Right cardiac atrium (tissue), 5 donors: ENCODE data around the gene FAT1. TPM values are rescaled to one million over a fixed set of nuclear protein-coding genes. Genes with fewer than 3 reads are reported as not detected.
"Not testable (repeated sequence)": the region's sequence is repeated elsewhere in the genome, so short reads cannot be mapped to it uniquely, and the experiment has no call there.

Experiments used
- ATAC-seq, 2 donors: fragments of 200-7000 bp; cut with Tn5 transposase; one replicate each; pipeline versions ENCODE4 v1.8.0 to v1.9.1; 2020; ENCODE audit warnings: moderate library complexity in 2 of 2, mild to moderate bottlenecking in 1 of 2
- DNase-seq, 3 donors: peaks; one replicate each; pipeline ENCODE4 v3.0.0-alpha.2; 2020
- H3K27ac ChIP-seq: one replicate; pipeline ENCODE4 v1.5.1; 2013; ENCODE audit warnings: mild to moderate bottlenecking, low read length, control low read depth, moderate library complexity
- H3K27me3 ChIP-seq: one replicate; pipeline ENCODE4 v1.6.1; 2013; ENCODE audit not compliant: control insufficient read depth, insufficient read depth
- H3K4me1 ChIP-seq: one replicate; pipeline ENCODE4 v1.6.1; 2013; ENCODE audit warnings: low read length; ENCODE audit not compliant: control insufficient read depth, insufficient read depth
- H3K4me3 ChIP-seq: one replicate; pipeline ENCODE4 v1.5.1; 2013; ENCODE audit warnings: low read length, control low read depth
- H3K9me3 ChIP-seq: one replicate; pipeline ENCODE4 v1.6.1; 2013; ENCODE audit warnings: low read length; ENCODE audit not compliant: control insufficient read depth
- WGBS: extraction: QIAGEN DNeasy Blood & Tissue Kit; methylation state at CpG from one replicate; pipeline ENCODE4 v1.1.7; 2013; 5-methylcytosine and 5-hydroxymethylcytosine counted together
- intact Hi-C, 4 donors: fragments of 100-400 bp; cut with DNase I; formaldehyde crosslinking; loops; one replicate each; pipeline versions ENCODE4 v1.11.0 to v1.14.0; 2022 to 2023
- polyA plus RNA-seq: library from polyadenylated mRNA; stranded (reverse); fragments of 200-250 nt; gene quantifications from one replicate; pipeline ENCODE4 v1.2.3, GENCODE V29; 2013
- total RNA-seq, 4 donors: library from RNA; stranded (reverse); fragmentation: NEBNext Ultra II Directional; extraction: Animal tissue kit (Norgen Biotek cat#: 25700); gene quantifications; one replicate each; pipeline ENCODE4 v1.2.1, GENCODE V29; 2021
- donor health status: healthy with polysubstance abuse.
- donor health status: DM: no; HTN: yes; CAD: no.
- donor health status: DM: no; HTN: no; CAD: no.
- donor health status: DM: no; HTN: yes; CAD: no; lungs with severe emphysema.
- donor health status: DM: yes; HTN: yes; CAD: no.

The FAT1 gene
- total and polyA plus RNA-seq, 5 donors, result 29.7 to 95.2 (median 77.1) TPM

- intact Hi-C loops, result loop anchor here in 1 of 4 donors (10.0 kb wide), 1 partner anchor 55 kb away; the partner anchor contains the start of gene FAT1
- 13% methylated on average over 5 of the region's 5 CpGs for WGBS
- Histone ChIP-seq H3K27me3 (no peaks in the 10 kb centered on the region), H3K27ac (no peak overlapping the region), H3K9me3 (no peaks in the 10 kb centered on the region), H3K4me1 (peaks cover 2% of the 10 kb centered on the region), H3K4me3 (peak overlapping the region; percentile 14)
- ATAC-seq (peak; percentile 43 to 49), DNase-seq (no peak)
These were observed 53.9 kb downstream of the FAT1 start for GRCh38 chr4:186669735-186670134.

GRCh38 chr4:186669159-186669731 lies 54.4 kb downstream of the FAT1 start:
- no peak for DNase-seq
- 40% methylated on average over 21 of the region's 21 CpGs for WGBS
- Histone ChIP-seq H3K27me3 (no peaks in the 10 kb centered on the region), H3K4me1 (peaks cover 2% of the 10 kb centered on the region), H3K4me3 (peak overlapping the region; percentile 14), H3K27ac (peak overlapping the region; percentile 0), H3K9me3 (no peaks in the 10 kb centered on the region)
- intact Hi-C loops, result loop anchor here in 1 of 4 donors (10.0 kb wide), 1 partner anchor 56 kb away; the partner anchor contains the start of gene FAT1
- ATAC-seq, result peak; percentile 41 to 71

GRCh38 chr4:186666750-186667149 lies 56.9 kb downstream of the FAT1 start:
- no peak overlapping the region for H3K4me3 ChIP-seq
- no peak for DNase-seq
- no peak for ATAC-seq
- H3K27me3 ChIP-seq, result no peaks in the 10 kb centered on the region
- no peaks in the 10 kb centered on the region for H3K9me3 ChIP-seq
- no peak overlapping the region for H3K27ac ChIP-seq
- WGBS, result 59% methylated on average over 3 of the region's 3 CpGs
- intact Hi-C loops, result loop anchor here in 1 of 4 donors (10.0 kb wide), 1 partner anchor 58 kb away; the partner anchor contains the start of gene FAT1
- no peaks in the 10 kb centered on the region for H3K4me1 ChIP-seq

GRCh38 chr4:186666252-186666651 lies 57.4 kb downstream of the FAT1 start:
- Histone ChIP-seq H3K27ac (no peak overlapping the region), H3K9me3 (no peaks in the 10 kb centered on the region), H3K4me1 (no peaks in the 10 kb centered on the region), H3K27me3 (no peaks in the 10 kb centered on the region), H3K4me3 (no peak overlapping the region)
- DNase-seq, result no peak
- WGBS, result 72% methylated on average over 4 of the region's 4 CpGs
- intact Hi-C loops, result loop anchor here in 1 of 4 donors (10.0 kb wide), 1 partner anchor 59 kb away; the partner anchor contains the start of gene FAT1
- ATAC-seq, result no peak

- Histone ChIP-seq H3K27ac (no peak overlapping the region), H3K4me3 (no peak overlapping the region), H3K4me1 (no peaks in the 10 kb centered on the region), H3K9me3 (no peaks in the 10 kb centered on the region), H3K27me3 (no peaks in the 10 kb centered on the region)
- DNase-seq (no peak), ATAC-seq (no peak)
- 94% methylated on average over 4 of the region's 4 CpGs for WGBS
- intact Hi-C loops, result loop anchor here in 1 of 4 donors (10.0 kb wide), 1 partner anchor 64 kb away; the partner anchor contains the start of gene FAT1
These were observed 63.3 kb downstream of the FAT1 start for GRCh38 chr4:186660403-186660802.

- Histone ChIP-seq H3K4me3 (no peak overlapping the region), H3K27ac (no peak overlapping the region), H3K9me3 (no peaks in the 10 kb centered on the region), H3K4me1 (no peaks in the 10 kb centered on the region), H3K27me3 (no peaks in the 10 kb centered on the region)
- intact Hi-C loops, result loop anchor here in 1 of 4 donors (10.0 kb wide), 1 partner anchor 65 kb away; the partner anchor contains the start of gene FAT1
- WGBS, result 86% methylated on average over 14 of the region's 14 CpGs
- ATAC-seq (no peak), DNase-seq (no peak)
These were observed 63.7 kb downstream of the FAT1 start for GRCh38 chr4:186659935-186660334.

- WGBS, result 89% methylated on average over 16 of the region's 16 CpGs
- ATAC-seq, H3K4me3 ChIP-seq, H3K27me3 ChIP-seq, H3K9me3 ChIP-seq, intact Hi-C loops, H3K4me1 ChIP-seq, H3K27ac ChIP-seq, DNase-seq: not testable (repeated sequence)
These were observed 64.2 kb downstream of the FAT1 start for GRCh38 chr4:186659456-186659855.

GRCh38 chr4:186658657-186659056 lies 65.0 kb downstream of the FAT1 start:
- H3K27me3 ChIP-seq, result no peaks in the 10 kb centered on the region
- WGBS, result 94% methylated on average over 20 of the region's 20 CpGs
- ATAC-seq, result no peak

GRCh38 chr4:186657764-186658163 lies 65.9 kb downstream of the FAT1 start:
- intact Hi-C loops, result no loop called here
- Histone ChIP-seq H3K4me3 (no peak overlapping the region), H3K9me3 (no peaks in the 10 kb centered on the region), H3K27me3 (no peaks in the 10 kb centered on the region), H3K27ac (no peak overlapping the region), H3K4me1 (peaks cover 2% of the 10 kb centered on the region)
- DNase-seq, result no peak
- no peak for ATAC-seq
- 78% methylated on average over 4 of the region's 4 CpGs for WGBS

More at GRCh38 chr4:186658657-186659056, 65.0 kb downstream of the FAT1 start:
- Histone ChIP-seq H3K4me1 (peaks cover 2% of the 10 kb centered on the region), H3K9me3 (no peaks in the 10 kb centered on the region), H3K4me3 (no peak overlapping the region), H3K27ac (no peak overlapping the region)
- no peak for DNase-seq
- intact Hi-C loops, result no loop called here

GRCh38 chr4:186653969-186654368 lies 69.7 kb downstream of the FAT1 start:
- intact Hi-C loops, result no loop called here
- peaks cover 2% of the 10 kb centered on the region for H3K4me1 ChIP-seq
- no peaks in the 10 kb centered on the region for H3K9me3 ChIP-seq
- DNase-seq (no peak), ATAC-seq (no peak)
- no peak overlapping the region for H3K27ac ChIP-seq
- H3K27me3 ChIP-seq, result no peaks in the 10 kb centered on the region
- no peak overlapping the region for H3K4me3 ChIP-seq
- 83% methylated on average over 3 of the region's 3 CpGs for WGBS

GRCh38 chr4:186651624-186652023 lies 72.0 kb downstream of the FAT1 start:
- DNase-seq (peak; percentile 53 to 79 (median 77)), ATAC-seq (peak; percentile 93)
- intact Hi-C loops, result no loop called here
- H3K27ac ChIP-seq, result peak overlapping the region; percentile 15
- H3K4me1 ChIP-seq, result peaks cover 2% of the 10 kb centered on the region
- 29% methylated on average over 21 of the region's 21 CpGs for WGBS
- no peaks in the 10 kb centered on the region for H3K27me3 ChIP-seq
- peak overlapping the region; percentile 12 for H3K4me3 ChIP-seq
- H3K9me3 ChIP-seq, result no peaks in the 10 kb centered on the region
